GM23338 (cell line): ENCODE results near the gene PHC2. TPM values are rescaled to one million over a fixed set of nuclear protein-coding genes. Genes with fewer than 3 reads are reported as not detected.

Experiments
- ATAC-seq: fragments of 200-7000 bp; cut with Tn5 transposase; 3 replicates; pipeline ENCODE4 v1.9.1; 2020
- DNase-seq: peaks from one replicate; pipeline ENCODE4 v3.0.0-alpha.2; 2015; ENCODE audit warnings: low spot score
- H2AFZ ChIP-seq: fragments of 200-600 bp; sonication (generic); 2 replicates; pipeline ENCODE4 v1.8.0; 2016; ENCODE audit warnings: antibody characterized with exemption, mild to moderate bottlenecking, moderate library complexity
- H3F3A ChIP-seq: fragments of 200-600 bp; sonication (generic); replicated peaks from 2 replicates; pipeline ENCODE4 v1.8.0; 2017; ENCODE audit warnings: antibody characterized with exemption, mixed run types, low read depth
- H3K27ac ChIP-seq: fragments of 200-600 bp; sonication (generic); 2 replicates; pipeline ENCODE4 v1.6.1; 2016; ENCODE audit warnings: low read depth
- H3K27me3 ChIP-seq: fragments of 200-600 bp; sonication (generic); 2 replicates; pipeline ENCODE4 v1.8.0; 2016; ENCODE audit warnings: mild to moderate bottlenecking, mixed run types, moderate library complexity; ENCODE audit not compliant: insufficient read depth
- H3K36me3 ChIP-seq: fragments of 200-600 bp; sonication (generic); 2 replicates; pipeline ENCODE4 v1.8.0; 2016; ENCODE audit warnings: mild to moderate bottlenecking; ENCODE audit not compliant: insufficient read depth
- H3K4me1 ChIP-seq: fragments of 200-600 bp; sonication (generic); 2 replicates; pipeline ENCODE4 v1.8.0; 2016; ENCODE audit warnings: mild to moderate bottlenecking, moderate library complexity; ENCODE audit not compliant: insufficient read depth
- H3K4me2 ChIP-seq: fragments of 200-600 bp; sonication (generic); 2 replicates; pipeline ENCODE4 v1.7.1; 2017; ENCODE audit warnings: mixed run types
- H3K4me3 ChIP-seq: fragments of 200-600 bp; sonication (generic); 2 replicates; pipeline ENCODE4 v1.6.1; 2016; ENCODE audit warnings: mixed run types
- H3K79me2 ChIP-seq: fragments of 200-600 bp; sonication (generic); replicated peaks from 2 replicates; pipeline ENCODE4 v1.8.0; 2017; ENCODE audit warnings: mild to moderate bottlenecking; ENCODE audit not compliant: insufficient read depth
- H3K9me2 ChIP-seq: fragments of 200-600 bp; sonication (generic); 2 replicates; pipeline ENCODE4 v1.8.0; 2017; ENCODE audit not compliant: insufficient read depth
- H4K20me1 ChIP-seq: fragments of 200-600 bp; sonication (generic); replicated peaks from 2 replicates; pipeline ENCODE4 v1.8.0; 2017; ENCODE audit warnings: mild to moderate bottlenecking; ENCODE audit not compliant: insufficient read depth
- H3K27ac Mint-ChIP-seq: 2 replicates; pipeline ENCODE4 v1.8.0; 2020; ENCODE audit warnings: inconsistent platforms, mild to moderate bottlenecking, moderate library complexity, mixed read lengths
- H3K27me3 Mint-ChIP-seq: 3 replicates; pipeline ENCODE4 v1.8.0; 2022; ENCODE audit warnings: low read depth, mild to moderate bottlenecking, moderate library complexity, mixed read lengths, inconsistent platforms; ENCODE audit not compliant: insufficient read depth, poor library complexity
- H3K36me3 Mint-ChIP-seq: 3 replicates; pipeline ENCODE4 v1.8.0; 2021; ENCODE audit warnings: low read depth, mild to moderate bottlenecking, inconsistent platforms, moderate library complexity, mixed read lengths
- H3K4me1 Mint-ChIP-seq: 3 replicates; pipeline ENCODE4 v1.8.0; 2020; ENCODE audit warnings: mild to moderate bottlenecking, inconsistent platforms, mixed read lengths
- H3K4me3 Mint-ChIP-seq: 3 replicates; pipeline ENCODE4 v1.8.0; 2021; ENCODE audit warnings: moderate library complexity, mild to moderate bottlenecking, inconsistent platforms, mixed read lengths
- H3K9me3 Mint-ChIP-seq: 3 replicates; pipeline ENCODE4 v1.8.0; 2020; ENCODE audit warnings: moderate library complexity, mild to moderate bottlenecking, inconsistent platforms, mixed read lengths
- EZH2phosphoT487 ChIP-seq: fragments of 200-600 bp; sonication (generic); IDR thresholded peaks from one replicate; pipeline ENCODE4 v1.8.1; 2018; ENCODE audit warnings: antibody characterized with exemption; ENCODE audit not compliant: unreplicated experiment
- NANOG ChIP-seq: IDR thresholded peaks from 2 replicates; pipeline ENCODE4 v1.6.1; 2016; ENCODE audit warnings: antibody characterized with exemption, borderline replicate concordance
- STAT1 ChIP-seq: IDR thresholded peaks from one replicate; pipeline ENCODE4 v1.6.1; 2016; ENCODE audit warnings: antibody characterized with exemption; ENCODE audit not compliant: unreplicated experiment
- ZNF331 ChIP-seq: fragments of 250-450 bp; sonication (Bioruptor Pico); IDR thresholded peaks from 2 replicates; pipeline ENCODE4 v1.5.0; 2020; ENCODE audit warnings: low read depth, mild to moderate bottlenecking, moderate library complexity
- polyA plus RNA-seq: library from polyadenylated mRNA; unstranded; fragments of >200 nt; fragmentation: Nextera tagmentation; extraction: Ambion mirVana; gene quantifications from 2 replicates; pipeline ENCODE4 v1.2.1, GENCODE V29; 2016
- total RNA-seq: library from RNA; depleted of rRNA; stranded (reverse); fragments of >200 nt; shearing (Covaris generic); gene quantifications from 2 replicates; pipeline ENCODE4 v1.2.3, GENCODE V29; 2014
- TF ChIP-seq, protein P1 (sequence below): IDR thresholded peaks from one replicate; pipeline ENCODE4 v1.6.1; 2018; ENCODE audit warnings: antibody characterized with exemption; ENCODE audit not compliant: unreplicated experiment
- TF ChIP-seq, protein P2 (sequence below): IDR thresholded peaks from 2 replicates; pipeline ENCODE4 v1.6.1; 2016; ENCODE audit warnings: antibody characterized with exemption
- TF ChIP-seq, protein P3 (sequence below): fragments of 250-450 bp; sonication (Bioruptor Pico); IDR thresholded peaks from 2 replicates; pipeline ENCODE4 v1.5.0; 2020; ENCODE audit warnings: mild to moderate bottlenecking, moderate library complexity

The PHC2 gene
- total and polyA plus RNA-seq, 2 experiments from 2014 or later: 1.7 to 7.3 TPM

DNA sequence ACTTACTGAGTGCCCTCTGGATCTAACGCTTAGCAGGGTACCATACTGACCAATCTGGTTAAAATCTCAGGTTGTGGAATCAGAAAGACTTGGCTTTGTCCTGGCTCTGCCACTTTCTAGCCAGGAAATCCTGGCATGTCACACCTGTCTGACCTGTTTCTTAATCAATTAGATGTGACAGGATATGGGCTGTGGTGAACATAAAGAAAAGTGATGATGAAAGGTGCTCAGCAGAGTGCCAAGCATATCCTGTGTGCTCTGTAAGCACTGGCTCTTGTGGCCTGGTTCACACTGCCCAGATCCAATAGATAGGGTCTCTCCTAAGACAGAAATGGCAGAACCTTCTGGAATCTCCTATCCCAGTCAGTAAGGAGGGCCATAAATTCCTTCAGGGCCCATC lies 53.9 kb downstream of the PHC2 start (continued):
- TF ChIP-seq, protein P1, sequence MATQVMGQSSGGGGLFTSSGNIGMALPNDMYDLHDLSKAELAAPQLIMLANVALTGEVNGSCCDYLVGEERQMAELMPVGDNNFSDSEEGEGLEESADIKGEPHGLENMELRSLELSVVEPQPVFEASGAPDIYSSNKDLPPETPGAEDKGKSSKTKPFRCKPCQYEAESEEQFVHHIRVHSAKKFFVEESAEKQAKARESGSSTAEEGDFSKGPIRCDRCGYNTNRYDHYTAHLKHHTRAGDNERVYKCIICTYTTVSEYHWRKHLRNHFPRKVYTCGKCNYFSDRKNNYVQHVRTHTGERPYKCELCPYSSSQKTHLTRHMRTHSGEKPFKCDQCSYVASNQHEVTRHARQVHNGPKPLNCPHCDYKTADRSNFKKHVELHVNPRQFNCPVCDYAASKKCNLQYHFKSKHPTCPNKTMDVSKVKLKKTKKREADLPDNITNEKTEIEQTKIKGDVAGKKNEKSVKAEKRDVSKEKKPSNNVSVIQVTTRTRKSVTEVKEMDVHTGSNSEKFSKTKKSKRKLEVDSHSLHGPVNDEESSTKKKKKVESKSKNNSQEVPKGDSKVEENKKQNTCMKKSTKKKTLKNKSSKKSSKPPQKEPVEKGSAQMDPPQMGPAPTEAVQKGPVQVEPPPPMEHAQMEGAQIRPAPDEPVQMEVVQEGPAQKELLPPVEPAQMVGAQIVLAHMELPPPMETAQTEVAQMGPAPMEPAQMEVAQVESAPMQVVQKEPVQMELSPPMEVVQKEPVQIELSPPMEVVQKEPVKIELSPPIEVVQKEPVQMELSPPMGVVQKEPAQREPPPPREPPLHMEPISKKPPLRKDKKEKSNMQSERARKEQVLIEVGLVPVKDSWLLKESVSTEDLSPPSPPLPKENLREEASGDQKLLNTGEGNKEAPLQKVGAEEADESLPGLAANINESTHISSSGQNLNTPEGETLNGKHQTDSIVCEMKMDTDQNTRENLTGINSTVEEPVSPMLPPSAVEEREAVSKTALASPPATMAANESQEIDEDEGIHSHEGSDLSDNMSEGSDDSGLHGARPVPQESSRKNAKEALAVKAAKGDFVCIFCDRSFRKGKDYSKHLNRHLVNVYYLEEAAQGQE: no peak
- TF ChIP-seq, protein P2, sequence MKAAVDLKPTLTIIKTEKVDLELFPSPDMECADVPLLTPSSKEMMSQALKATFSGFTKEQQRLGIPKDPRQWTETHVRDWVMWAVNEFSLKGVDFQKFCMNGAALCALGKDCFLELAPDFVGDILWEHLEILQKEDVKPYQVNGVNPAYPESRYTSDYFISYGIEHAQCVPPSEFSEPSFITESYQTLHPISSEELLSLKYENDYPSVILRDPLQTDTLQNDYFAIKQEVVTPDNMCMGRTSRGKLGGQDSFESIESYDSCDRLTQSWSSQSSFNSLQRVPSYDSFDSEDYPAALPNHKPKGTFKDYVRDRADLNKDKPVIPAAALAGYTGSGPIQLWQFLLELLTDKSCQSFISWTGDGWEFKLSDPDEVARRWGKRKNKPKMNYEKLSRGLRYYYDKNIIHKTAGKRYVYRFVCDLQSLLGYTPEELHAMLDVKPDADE: no peak
- no peak for TF ChIP-seq STAT1
- TF ChIP-seq ZNF331 (CRISPR knock-in tag): no peak

DNA sequence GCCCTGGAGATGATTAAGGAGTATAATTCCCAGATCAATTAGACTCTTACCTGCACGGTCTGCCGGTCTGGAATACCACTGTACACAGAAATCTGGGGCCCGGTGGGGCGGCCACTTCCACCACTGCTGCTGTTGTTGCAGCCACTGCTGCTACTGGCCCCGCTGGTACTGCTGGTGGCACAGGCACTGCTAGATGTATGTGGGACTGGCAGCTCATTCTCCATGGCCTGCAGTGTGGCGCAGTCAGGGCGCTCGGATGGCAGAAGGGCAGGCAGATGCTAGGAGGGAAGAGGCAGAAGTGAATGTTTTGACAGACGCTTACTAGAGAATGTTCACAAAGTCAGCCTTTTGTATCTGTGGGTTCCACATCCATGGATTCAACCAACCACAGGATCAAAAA lies 55.6 kb downstream of the PHC2 start:
- H3K79me2 ChIP-seq: no peaks in the 10 kb centered on the region
- H3K27me3 ChIP-seq: no peaks in the 10 kb centered on the region
- no peaks in the 10 kb centered on the region for H3K4me1 ChIP-seq
- H3K9me3 Mint-ChIP-seq: no peaks in the 10 kb centered on the region
- peaks cover 8% of the 10 kb centered on the region for H3K27me3 Mint-ChIP-seq
- no peaks in the 10 kb centered on the region for H3K36me3 Mint-ChIP-seq
- ATAC-seq (no peak), DNase-seq (no peak)
- H3K4me3 Mint-ChIP-seq: no peak overlapping the region
- H3K27ac ChIP-seq: no peak overlapping the region
- H3K27ac Mint-ChIP-seq: no peak overlapping the region
- H3F3A ChIP-seq: no peaks in the 10 kb centered on the region
- no peak overlapping the region for H3K4me2 ChIP-seq
- H3K9me2 ChIP-seq: no peaks in the 10 kb centered on the region
- TF ChIP-seq, protein P2: no peak
- TF ChIP-seq EZH2phosphoT487 (no peak), NANOG (no peak), ZNF331 (CRISPR knock-in tag) (no peak)
- TF ChIP-seq, protein P1: no peak
- TF ChIP-seq, protein P3, sequence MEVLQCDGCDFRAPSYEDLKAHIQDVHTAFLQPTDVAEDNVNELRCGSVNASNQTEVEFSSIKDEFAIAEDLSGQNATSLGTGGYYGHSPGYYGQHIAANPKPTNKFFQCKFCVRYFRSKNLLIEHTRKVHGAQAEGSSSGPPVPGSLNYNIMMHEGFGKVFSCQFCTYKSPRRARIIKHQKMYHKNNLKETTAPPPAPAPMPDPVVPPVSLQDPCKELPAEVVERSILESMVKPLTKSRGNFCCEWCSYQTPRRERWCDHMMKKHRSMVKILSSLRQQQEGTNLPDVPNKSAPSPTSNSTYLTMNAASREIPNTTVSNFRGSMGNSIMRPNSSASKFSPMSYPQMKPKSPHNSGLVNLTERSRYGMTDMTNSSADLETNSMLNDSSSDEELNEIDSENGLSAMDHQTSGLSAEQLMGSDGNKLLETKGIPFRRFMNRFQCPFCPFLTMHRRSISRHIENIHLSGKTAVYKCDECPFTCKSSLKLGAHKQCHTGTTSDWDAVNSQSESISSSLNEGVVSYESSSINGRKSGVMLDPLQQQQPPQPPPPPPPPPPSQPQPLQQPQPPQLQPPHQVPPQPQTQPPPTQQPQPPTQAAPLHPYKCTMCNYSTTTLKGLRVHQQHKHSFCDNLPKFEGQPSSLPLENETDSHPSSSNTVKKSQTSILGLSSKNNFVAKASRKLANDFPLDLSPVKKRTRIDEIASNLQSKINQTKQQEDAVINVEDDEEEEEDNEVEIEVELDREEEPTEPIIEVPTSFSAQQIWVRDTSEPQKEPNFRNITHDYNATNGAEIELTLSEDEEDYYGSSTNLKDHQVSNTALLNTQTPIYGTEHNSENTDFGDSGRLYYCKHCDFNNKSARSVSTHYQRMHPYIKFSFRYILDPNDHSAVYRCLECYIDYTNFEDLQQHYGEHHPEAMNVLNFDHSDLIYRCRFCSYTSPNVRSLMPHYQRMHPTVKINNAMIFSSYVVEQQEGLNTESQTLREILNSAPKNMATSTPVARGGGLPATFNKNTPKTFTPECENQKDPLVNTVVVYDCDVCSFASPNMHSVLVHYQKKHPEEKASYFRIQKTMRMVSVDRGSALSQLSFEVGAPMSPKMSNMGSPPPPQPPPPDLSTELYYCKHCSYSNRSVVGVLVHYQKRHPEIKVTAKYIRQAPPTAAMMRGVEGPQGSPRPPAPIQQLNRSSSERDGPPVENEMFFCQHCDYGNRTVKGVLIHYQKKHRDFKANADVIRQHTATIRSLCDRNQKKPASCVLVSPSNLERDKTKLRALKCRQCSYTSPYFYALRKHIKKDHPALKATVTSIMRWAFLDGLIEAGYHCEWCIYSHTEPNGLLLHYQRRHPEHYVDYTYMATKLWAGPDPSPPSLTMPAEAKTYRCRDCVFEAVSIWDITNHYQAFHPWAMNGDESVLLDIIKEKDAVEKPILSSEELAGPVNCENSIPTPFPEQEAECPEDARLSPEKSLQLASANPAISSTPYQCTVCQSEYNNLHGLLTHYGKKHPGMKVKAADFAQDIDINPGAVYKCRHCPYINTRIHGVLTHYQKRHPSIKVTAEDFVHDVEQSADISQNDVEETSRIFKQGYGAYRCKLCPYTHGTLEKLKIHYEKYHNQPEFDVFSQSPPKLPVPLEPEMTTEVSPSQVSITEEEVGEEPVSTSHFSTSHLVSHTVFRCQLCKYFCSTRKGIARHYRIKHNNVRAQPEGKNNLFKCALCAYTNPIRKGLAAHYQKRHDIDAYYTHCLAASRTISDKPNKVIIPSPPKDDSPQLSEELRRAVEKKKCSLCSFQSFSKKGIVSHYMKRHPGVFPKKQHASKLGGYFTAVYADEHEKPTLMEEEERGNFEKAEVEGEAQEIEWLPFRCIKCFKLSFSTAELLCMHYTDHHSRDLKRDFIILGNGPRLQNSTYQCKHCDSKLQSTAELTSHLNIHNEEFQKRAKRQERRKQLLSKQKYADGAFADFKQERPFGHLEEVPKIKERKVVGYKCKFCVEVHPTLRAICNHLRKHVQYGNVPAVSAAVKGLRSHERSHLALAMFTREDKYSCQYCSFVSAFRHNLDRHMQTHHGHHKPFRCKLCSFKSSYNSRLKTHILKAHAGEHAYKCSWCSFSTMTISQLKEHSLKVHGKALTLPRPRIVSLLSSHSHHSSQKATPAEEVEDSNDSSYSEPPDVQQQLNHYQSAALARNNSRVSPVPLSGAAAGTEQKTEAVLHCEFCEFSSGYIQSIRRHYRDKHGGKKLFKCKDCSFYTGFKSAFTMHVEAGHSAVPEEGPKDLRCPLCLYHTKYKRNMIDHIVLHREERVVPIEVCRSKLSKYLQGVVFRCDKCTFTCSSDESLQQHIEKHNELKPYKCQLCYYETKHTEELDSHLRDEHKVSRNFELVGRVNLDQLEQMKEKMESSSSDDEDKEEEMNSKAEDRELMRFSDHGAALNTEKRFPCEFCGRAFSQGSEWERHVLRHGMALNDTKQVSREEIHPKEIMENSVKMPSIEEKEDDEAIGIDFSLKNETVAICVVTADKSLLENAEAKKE (CRISPR knock-in tag): no peak
- H4K20me1 ChIP-seq: no peaks in the 10 kb centered on the region; the same call in 1 of the 2 replicates
- H3K4me1 Mint-ChIP-seq: peaks cover 21% of the 10 kb centered on the region
- no peaks in the 10 kb centered on the region for H3K36me3 ChIP-seq
- H2AFZ ChIP-seq: no peak overlapping the region
- no peak overlapping the region for H3K4me3 ChIP-seq
